SW 1271 (cell line): ENCODE data around the gene WFIKKN2.
"Not testable (repeated sequence)": the region's sequence is repeated elsewhere in the genome, so short reads cannot be mapped to it uniquely, and the experiment has no call there.

ENCODE experiments used
- DNase-seq, 2 experiments: peaks; one replicate each; lab custom pipeline; 2025; lab: John Stamatoyannopoulos, UW

The WFIKKN2 gene

GRCh38 chr17:50855708-50856330, 20.4 kb downstream of the WFIKKN2 start:
- no peak for DNase-seq

- DNase-seq, result no peak
Measured at GRCh38 chr17:50856431-50856830, 21.0 kb downstream of the WFIKKN2 start.

GRCh38 chr17:50858486-50859225, 23.3 kb downstream of the WFIKKN2 start:
- DNase-seq, result no peak

- not testable (repeated sequence) for DNase-seq
Measured at GRCh38 chr17:50859727-50860126, 24.3 kb downstream of the WFIKKN2 start.

- DNase-seq, result no peak
Measured at GRCh38 chr17:50861334-50861676, 25.9 kb downstream of the WFIKKN2 start.

GRCh38 chr17:50861822-50862528, 26.6 kb downstream of the WFIKKN2 start:
- DNase-seq, result no peak

GRCh38 chr17:50863221-50863843, 27.9 kb downstream of the WFIKKN2 start:
- peak in 1 of 2 experiments; percentile 30 for DNase-seq

- no peak for DNase-seq
Measured at GRCh38 chr17:50863931-50864330, 28.5 kb downstream of the WFIKKN2 start.

GRCh38 chr17:50864747-50865059, 29.3 kb downstream of the WFIKKN2 start:
- DNase-seq, result no peak

GRCh38 chr17:50865060-50865867, 29.9 kb downstream of the WFIKKN2 start:
- DNase-seq, result peak in 1 of 2 experiments; percentile 59

- DNase-seq, result no peak
Measured at GRCh38 chr17:50865868-50866260, 30.5 kb downstream of the WFIKKN2 start.

GRCh38 chr17:50866261-50866949, 31.0 kb downstream of the WFIKKN2 start, which contains the start of gene TOB1:
Gene TOB1, minus strand, starts transcription at chr17:50866354. Its CDS starts 2,337 bp downstream, at chr17:50864017.
- DNase-seq, result peak; percentile 92 to 94

- no peak for DNase-seq
Measured at GRCh38 chr17:50866950-50867362, 31.6 kb downstream of the WFIKKN2 start.

GRCh38 chr17:50867363-50868139, 32.2 kb downstream of the WFIKKN2 start:
- peak; percentile 94 to 97 for DNase-seq

GRCh38 chr17:50868140-50868438, 32.7 kb downstream of the WFIKKN2 start:
- no peak for DNase-seq

GRCh38 chr17:50868602-50869001, 33.2 kb downstream of the WFIKKN2 start:
- DNase-seq, result no peak

GRCh38 chr17:50871364-50871763, 36.0 kb downstream of the WFIKKN2 start:
- DNase-seq, result no peak

GRCh38 chr17:50871898-50872297, 36.5 kb downstream of the WFIKKN2 start:
- DNase-seq, result no peak

- DNase-seq, result no peak
Measured at GRCh38 chr17:50872710-50873424, 37.5 kb downstream of the WFIKKN2 start.

- DNase-seq, result no peak
Measured at GRCh38 chr17:50875074-50875473, 39.7 kb downstream of the WFIKKN2 start.
